GM21447 (cell line): ENCODE data around the gene ST6GALNAC6.
"Not testable (repeated sequence)": the region's sequence is repeated elsewhere in the genome, so short reads cannot be mapped to it uniquely, and the experiment has no call there.

Experiments
- ATAC-seq: cut with Tn5 transposase; IDR thresholded peaks from one replicate; pipeline ENCODE4 v1.9.1; 2021; ENCODE audit not compliant: unreplicated experiment

ST6GALNAC6 gene

GRCh38 chr9:127875306-127875966 is 24.0 kb downstream of the ST6GALNAC6 start:
- ATAC-seq: no peak

- no peak for ATAC-seq
These were observed 24.8 kb downstream of the ST6GALNAC6 start for GRCh38 chr9:127874301-127875221.

- ATAC-seq: no peak
These were observed 25.5 kb downstream of the ST6GALNAC6 start for GRCh38 chr9:127873886-127874285.

- no peak for ATAC-seq
These were observed 26.1 kb downstream of the ST6GALNAC6 start for GRCh38 chr9:127873223-127873691.

DNA sequence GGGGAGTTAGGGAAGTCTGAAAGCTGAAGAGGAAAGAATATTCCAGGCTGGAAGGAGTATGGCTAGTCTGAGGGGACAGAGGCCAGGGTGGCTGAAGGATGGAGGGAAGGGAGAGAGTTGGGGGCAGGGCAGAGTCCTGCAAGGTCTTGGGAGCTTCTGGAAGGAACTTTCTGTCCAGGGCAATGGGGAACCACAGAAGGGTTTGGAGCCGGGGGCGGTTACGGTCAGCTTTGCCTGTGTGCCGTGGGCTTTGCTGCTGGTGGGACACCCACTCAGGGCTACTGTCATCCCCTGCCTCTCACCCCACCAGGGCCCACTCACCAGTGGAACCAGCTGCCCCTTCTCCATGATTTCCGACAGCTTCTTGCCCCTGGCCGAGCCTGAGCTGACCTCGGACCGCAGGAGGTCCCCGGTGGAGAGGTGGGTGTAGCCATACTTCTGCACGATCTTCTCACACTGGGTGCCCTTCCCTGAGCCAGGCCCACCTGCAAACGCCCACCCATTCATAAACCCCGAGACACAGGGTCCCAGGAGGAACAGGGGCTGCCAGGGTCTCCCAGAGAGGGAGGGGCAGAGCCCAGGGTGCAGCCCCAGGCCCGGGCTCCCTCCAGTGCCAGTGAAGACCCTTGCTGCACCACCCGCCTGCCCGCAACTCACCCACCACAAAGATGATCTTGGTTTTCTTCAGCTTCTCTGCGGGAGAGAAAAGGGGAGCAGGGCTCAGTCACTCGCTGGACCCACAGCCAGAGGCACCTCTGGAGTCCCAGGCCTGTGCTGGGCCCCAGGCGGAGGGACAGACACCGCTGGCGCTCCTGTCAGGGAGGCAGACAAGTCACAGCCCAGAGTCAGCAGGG is 26.8 kb downstream of the ST6GALNAC6 start:
- no peak for ATAC-seq

DNA sequence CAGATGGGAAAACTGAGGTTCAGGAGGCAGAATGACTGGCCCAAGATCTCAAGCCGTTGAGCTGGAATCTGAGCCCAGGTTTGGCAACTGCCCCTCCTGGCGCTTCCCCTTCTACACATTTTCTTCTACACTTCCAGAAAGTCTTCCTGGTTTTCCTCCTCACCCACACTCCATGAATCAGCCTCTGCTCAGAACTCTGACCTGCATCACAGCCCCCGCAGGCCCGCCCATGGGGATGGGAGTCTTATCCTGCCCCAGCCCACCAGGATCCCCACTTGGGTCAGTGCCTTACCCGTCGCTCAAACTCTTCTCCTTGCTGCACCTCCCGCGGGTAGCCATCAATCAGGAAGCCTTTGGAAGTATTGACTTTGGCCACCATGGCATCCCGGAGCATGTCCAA is 27.9 kb downstream of the ST6GALNAC6 start:
- ATAC-seq: no peak

GRCh38 chr9:127870887-127871286 is 28.5 kb downstream of the ST6GALNAC6 start:
- ATAC-seq: no peak

DNA sequence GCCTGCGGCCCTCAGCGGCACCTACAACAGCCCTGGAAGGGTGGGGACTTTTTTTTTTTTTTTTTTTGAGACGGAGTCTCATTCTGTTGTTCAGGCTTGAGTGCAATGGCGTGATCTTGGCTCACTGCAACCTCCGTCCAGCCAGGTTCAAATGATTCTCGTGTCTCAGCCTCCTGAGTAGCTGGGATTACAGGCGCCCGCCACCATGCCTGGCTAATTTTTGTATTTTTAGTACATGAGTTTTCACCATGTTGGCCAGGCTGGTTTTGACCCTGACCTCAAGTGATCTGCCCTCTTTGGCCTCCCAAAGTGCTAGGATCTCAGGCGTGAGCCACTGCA is 29.3 kb downstream of the ST6GALNAC6 start:
- not testable (repeated sequence) for ATAC-seq

DNA sequence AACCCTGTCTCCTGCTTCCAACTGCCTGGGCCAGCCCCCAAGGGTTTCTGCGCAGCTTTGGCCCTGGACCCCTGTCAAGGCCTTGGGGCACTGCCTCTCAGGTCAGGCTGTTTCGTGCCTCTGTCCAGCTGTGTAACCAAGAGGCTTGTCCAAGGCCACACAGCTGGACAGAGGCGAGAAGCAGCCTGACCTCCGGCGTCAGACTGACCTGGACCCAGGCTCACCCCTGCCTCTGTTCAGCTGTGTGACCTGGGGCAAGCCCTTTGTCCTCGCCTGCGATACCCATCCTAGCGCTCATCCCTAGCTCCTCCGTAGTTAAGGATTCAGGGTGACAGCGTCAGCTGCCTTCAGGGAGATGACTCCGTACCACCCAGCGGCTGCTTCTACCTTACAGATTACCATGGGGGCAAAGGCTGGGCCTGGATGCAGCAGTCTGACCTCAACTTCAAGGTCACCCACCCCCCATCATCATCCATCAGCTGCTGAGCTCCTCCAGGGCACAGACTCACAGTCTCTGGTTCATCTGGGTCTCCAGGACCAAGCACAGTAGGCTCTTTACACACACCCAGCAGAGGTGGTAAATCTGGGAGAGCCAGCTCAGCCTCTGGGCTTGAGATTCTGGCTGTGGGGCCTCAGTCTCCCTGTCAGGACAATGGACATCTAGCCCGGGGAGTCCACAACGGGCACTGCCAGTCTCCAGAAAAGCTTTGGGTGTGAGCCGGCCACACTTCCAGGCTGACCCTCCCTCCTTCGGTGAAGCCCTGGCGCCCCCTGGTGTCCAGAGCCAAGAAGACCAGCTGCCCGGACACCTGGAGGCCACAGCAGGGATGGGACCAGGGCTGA is 29.9 kb downstream of the ST6GALNAC6 start:
- no peak for ATAC-seq

DNA sequence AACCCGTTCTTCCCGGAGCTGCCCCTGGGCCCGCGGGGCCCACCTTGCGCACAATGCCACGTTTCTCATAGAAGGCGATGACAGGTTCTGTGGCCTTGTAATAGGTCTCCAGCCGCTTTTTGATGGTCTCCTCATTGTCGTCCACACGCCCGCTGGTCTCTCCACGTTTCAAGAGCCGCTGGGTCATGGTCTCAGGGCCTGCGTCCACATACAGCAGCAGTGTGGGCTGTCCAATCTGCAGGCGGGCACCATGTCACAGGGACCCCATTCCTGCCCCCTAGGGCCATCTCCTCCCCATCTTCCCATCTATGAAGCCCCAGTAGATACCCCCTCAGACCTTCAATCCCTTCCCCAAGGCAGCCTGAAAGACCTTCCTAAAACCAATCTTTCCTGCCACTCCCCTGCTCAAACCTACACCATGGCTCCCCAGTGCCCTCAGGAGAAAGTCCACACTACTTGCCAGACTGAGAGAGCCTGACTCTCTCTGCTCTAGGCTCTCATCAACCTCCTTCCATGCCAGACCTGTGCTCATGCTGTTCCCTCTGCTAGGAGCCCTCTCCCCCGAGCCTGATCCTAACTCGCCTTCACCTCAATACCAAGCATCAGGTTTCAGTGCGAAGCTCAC is 31.0 kb downstream of the ST6GALNAC6 start:
- no peak for ATAC-seq

DNA sequence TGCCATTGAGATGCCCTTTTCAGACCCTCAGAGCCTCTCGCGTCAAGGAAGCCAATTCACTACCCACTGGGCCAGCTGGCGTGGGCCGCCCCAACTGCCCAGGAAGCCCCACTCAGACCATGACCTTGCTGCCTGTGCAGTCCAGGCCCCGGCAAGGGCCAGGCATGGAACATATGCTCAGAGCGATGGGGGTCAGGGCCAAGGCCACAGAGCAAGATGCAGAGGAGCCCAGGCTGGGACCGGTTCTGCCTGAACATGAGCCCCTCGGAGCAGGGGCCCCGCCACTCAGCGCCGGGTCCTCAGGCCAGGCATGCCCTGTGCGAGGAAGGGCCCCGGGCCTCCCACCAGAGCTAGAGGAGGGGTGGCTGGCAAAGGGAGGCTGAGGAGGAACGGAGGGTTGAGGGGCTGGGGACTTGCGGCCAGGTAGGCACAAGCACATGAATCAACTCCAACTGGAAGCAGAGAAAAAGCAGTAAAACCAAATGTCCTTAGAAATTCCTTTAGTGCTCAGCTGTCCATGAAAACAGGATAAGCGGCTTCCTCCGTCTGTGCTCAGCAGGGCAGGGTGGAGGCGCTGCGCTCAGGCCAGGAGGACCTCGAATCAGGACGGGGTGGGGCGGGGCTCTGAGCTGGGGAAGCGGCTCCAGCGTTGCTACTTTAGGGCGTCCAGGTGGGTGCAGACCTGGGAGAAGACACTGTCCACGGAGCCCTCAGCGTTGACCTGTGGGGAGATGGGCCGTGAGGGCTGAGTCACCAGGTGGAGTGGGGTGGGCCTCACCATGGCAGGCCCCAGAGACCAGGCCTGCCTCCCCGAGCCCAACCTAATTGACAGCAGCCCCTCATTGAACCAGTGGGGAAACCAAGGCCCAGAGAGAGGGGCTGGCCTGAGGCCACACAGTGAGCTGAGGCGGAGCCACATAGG is 31.8 kb downstream of the ST6GALNAC6 start:
- no peak for ATAC-seq

DNA sequence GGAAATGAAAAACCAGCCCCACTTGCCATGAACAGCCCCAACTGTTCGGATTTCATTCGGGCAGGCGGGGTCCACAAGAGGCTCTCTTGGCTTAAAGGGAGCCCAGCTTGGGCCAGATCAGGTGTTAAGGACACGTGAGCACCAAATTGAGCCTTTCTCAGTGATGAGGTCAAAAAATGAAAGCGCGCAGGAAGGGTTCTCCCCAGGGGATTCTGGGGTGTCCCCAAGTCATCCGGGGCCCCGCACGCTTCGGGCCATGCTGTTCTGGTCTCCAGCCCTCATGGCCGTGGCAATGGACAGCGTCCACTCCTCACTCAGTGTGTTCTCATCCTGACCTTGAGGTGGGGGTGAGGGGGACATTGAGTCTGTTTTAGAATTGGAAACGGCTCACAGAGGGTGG is 32.9 kb downstream of the ST6GALNAC6 start:
- ATAC-seq: no peak

- no peak for ATAC-seq
These were observed 33.5 kb downstream of the ST6GALNAC6 start for GRCh38 chr9:127865645-127866464.

- no peak for ATAC-seq
These were observed 36.2 kb downstream of the ST6GALNAC6 start for GRCh38 chr9:127863191-127863621.

DNA sequence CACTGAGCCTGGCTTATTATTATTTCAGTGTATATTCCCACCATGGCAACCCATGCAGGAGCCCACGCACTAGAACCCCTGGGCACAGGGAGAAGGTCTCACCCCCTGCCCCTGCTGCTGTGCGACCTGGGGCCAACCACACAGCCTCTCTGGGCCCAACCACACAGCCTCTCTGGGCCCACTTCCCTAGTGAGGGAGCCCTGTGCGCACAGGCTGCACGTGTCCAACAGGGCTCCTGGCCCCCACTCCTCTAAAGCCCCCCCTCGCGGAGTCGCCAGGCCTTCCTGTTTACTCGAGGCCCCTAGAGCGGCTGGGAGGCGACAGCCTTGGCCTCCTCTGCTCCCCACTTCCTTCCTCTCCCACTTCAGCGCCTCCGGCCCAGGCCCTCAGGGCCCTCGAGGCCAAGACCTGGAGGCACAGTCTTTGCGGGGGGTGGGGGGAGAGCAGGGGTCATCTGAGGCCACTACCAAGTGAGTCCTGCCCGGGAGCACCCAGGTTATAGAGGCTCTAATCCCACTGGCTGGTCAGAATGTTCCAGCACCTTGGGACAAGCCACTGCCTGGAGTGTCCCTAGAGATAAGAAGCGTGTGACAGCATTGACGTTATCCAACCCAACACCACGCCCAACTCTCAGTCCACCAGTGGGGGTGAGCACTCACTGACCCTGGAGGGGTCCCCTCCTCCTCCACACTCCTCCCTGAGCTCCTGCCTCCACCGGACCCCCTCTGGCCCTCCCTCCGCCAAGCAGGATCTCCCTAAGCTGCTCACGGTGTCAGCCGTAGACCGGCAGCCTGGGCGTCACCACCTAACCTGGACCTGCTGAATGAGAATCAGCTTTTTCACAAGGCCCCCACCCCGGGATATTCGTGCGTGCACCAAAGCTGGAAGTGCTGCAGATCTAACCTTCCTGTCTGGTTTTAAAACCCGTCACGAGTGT is 37.1 kb downstream of the ST6GALNAC6 start:
- no peak for ATAC-seq

- ATAC-seq: no peak
These were observed 38.6 kb downstream of the ST6GALNAC6 start for GRCh38 chr9:127860779-127861178.

GRCh38 chr9:127860260-127860659 is 39.1 kb downstream of the ST6GALNAC6 start:
- no peak for ATAC-seq
